ENCODE results near the gene FCN3. TPM values are rescaled to one million over a fixed set of nuclear protein-coding genes. Genes with fewer than 3 reads are reported as not detected.

FCN3 gene
- total and polyA plus RNA-seq, 9 of the 15 experiments (the other 6 are each of a cell fraction or from before 2014, with no cell fraction given), result 0.49 TPM; not detected in 8

DNA sequence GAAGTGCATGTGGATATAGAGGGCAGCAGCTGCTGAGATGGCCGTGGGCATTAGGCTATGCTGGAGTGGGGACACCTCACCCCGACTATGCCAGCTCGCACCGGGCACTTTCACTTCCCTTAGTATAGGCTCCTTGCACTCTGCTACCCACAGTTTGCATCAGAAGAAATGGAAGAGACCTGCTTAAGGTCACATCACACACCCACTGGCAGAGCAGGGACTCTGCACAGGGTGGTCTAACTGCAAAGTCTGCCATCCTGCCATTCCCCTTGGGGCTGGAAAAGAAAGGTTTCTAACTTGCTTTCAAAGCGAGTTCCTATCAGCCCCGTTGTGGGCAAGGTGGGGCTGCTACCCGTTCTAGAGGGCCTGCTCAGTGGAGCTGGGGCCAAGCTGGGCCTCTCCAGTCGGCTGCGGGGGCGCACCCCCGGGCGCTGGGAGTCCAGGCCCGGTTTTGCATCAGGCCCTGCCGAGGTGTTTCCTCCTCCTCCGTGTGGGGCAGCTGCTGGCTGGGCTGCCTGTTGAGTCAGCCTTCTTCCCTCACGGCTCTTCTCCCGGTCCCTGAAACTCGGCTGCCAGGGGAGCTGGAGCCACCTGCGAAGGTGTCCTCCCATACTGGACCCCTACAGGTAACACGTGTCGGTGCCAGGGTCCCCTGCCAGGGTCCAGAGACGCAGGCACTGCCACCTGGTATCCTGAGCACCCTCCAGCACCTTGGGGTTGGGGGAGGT is 32.9 kb downstream of the FCN3 start, which contains the start of gene SYTL1 (continued):
- TF ChIP-seq, protein P1, sequence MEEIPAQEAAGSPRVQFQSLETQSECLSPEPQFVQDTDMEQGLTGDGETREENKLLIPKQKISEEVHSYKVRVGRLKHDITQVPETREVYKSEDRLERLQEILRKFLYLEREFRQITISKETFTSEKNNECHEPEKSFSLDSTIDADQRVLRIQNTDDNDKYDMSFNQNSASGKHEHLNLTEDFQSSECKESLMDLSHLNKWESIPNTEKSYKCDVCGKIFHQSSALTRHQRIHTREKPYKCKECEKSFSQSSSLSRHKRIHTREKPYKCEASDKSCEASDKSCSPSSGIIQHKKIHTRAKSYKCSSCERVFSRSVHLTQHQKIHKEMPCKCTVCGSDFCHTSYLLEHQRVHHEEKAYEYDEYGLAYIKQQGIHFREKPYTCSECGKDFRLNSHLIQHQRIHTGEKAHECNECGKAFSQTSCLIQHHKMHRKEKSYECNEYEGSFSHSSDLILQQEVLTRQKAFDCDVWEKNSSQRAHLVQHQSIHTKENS (CRISPR knock-in tag; IDR thresholded peaks at IDR 0.05), result no peak
- TF ChIP-seq JUND (IDR thresholded peaks at IDR 0.05; ENCODE audit: borderline replicate concordance, low read depth, low read length) (peak; percentile 75), JUND (tag; IDR thresholded peaks at IDR 0.05; ENCODE audit: borderline replicate concordance, low read depth, low read length) (no peak; the same call in 2 of the 3 replicates), ZNF282 (CRISPR knock-in tag; IDR thresholded peaks at IDR 0.05) (no peak), MAFG (tag; conservative IDR thresholded peaks at IDR 0.05) (no peak), SOX6 (IDR thresholded peaks at IDR 0.05) (peak; percentile 36; the same call in 1 of the 2 replicates), HDAC1 (IDR thresholded peaks at IDR 0.05) (no peak), HMGN3 (IDR thresholded peaks at IDR 0.05; ENCODE audit: borderline replicate concordance, extremely low read depth, insufficient read length, low read depth, low read length) (peak; percentile 64), TARDBP (IDR thresholded peaks at IDR 0.05) (no peak), NFE2L1 (tag; IDR thresholded peaks at IDR 0.05; ENCODE audit: borderline replicate concordance, low read depth) (no peak), MYC (IDR thresholded peaks at IDR 0.05; ENCODE audit: low read depth, low read length) (0 out of 2 replicates have a peak, but pooled peaks have one; percentile 12), MYC (CRISPR knock-in tag; IDR thresholded peaks at IDR 0.05; ENCODE audit: borderline replicate concordance, low read depth) (0 out of 2 replicates have a peak, but pooled peaks have one; percentile 13)
- TF ChIP-seq, protein P2, sequence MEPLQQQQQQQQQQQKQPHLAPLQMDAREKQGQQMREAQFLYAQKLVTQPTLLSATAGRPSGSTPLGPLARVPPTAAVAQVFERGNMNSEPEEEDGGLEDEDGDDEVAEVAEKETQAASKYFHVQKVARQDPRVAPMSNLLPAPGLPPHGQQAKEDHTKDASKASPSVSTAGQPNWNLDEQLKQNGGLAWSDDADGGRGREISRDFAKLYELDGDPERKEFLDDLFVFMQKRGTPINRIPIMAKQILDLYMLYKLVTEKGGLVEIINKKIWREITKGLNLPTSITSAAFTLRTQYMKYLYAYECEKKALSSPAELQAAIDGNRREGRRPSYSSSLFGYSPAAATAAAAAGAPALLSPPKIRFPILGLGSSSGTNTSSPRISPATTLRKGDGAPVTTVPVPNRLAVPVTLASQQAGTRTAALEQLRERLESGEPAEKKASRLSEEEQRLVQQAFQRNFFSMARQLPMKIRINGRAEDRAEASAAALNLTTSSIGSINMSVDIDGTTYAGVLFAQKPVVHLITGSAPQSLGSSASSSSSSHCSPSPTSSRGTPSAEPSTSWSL (CRISPR knock-in tag; IDR thresholded peaks at IDR 0.05; ENCODE audit: borderline replicate concordance), result no peak
- TF ChIP-seq, protein P3, sequence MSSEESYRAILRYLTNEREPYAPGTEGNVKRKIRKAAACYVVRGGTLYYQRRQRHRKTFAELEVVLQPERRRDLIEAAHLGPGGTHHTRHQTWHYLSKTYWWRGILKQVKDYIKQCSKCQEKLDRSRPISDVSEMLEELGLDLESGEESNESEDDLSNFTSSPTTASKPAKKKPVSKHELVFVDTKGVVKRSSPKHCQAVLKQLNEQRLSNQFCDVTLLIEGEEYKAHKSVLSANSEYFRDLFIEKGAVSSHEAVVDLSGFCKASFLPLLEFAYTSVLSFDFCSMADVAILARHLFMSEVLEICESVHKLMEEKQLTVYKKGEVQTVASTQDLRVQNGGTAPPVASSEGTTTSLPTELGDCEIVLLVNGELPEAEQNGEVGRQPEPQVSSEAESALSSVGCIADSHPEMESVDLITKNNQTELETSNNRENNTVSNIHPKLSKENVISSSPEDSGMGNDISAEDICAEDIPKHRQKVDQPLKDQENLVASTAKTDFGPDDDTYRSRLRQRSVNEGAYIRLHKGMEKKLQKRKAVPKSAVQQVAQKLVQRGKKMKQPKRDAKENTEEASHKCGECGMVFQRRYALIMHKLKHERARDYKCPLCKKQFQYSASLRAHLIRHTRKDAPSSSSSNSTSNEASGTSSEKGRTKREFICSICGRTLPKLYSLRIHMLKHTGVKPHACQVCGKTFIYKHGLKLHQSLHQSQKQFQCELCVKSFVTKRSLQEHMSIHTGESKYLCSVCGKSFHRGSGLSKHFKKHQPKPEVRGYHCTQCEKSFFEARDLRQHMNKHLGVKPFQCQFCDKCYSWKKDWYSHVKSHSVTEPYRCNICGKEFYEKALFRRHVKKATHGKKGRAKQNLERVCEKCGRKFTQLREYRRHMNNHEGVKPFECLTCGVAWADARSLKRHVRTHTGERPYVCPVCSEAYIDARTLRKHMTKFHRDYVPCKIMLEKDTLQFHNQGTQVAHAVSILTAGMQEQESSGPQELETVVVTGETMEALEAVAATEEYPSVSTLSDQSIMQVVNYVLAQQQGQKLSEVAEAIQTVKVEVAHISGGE (CRISPR knock-in tag; IDR thresholded peaks at IDR 0.05), result no peak; a peak in 1 of 6 replicates
- TF ChIP-seq, protein P4, sequence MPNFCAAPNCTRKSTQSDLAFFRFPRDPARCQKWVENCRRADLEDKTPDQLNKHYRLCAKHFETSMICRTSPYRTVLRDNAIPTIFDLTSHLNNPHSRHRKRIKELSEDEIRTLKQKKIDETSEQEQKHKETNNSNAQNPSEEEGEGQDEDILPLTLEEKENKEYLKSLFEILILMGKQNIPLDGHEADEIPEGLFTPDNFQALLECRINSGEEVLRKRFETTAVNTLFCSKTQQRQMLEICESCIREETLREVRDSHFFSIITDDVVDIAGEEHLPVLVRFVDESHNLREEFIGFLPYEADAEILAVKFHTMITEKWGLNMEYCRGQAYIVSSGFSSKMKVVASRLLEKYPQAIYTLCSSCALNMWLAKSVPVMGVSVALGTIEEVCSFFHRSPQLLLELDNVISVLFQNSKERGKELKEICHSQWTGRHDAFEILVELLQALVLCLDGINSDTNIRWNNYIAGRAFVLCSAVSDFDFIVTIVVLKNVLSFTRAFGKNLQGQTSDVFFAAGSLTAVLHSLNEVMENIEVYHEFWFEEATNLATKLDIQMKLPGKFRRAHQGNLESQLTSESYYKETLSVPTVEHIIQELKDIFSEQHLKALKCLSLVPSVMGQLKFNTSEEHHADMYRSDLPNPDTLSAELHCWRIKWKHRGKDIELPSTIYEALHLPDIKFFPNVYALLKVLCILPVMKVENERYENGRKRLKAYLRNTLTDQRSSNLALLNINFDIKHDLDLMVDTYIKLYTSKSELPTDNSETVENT (CRISPR knock-in tag; IDR thresholded peaks at IDR 0.05), result no peak
- TF ChIP-seq, protein P5, sequence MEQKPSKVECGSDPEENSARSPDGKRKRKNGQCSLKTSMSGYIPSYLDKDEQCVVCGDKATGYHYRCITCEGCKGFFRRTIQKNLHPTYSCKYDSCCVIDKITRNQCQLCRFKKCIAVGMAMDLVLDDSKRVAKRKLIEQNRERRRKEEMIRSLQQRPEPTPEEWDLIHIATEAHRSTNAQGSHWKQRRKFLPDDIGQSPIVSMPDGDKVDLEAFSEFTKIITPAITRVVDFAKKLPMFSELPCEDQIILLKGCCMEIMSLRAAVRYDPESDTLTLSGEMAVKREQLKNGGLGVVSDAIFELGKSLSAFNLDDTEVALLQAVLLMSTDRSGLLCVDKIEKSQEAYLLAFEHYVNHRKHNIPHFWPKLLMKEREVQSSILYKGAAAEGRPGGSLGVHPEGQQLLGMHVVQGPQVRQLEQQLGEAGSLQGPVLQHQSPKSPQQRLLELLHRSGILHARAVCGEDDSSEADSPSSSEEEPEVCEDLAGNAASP (IDR thresholded peaks at IDR 0.05), result no peak
